Measurements from ENCODE around the gene LSAMP. TPM values are rescaled to one million over a fixed set of nuclear protein-coding genes. Genes with fewer than 3 reads are reported as not detected.

Gene LSAMP
- total and polyA plus RNA-seq, 2 of the 13 experiments (the other 11 are each of a cell fraction or from before 2014, with no cell fraction given), result not detected

DNA sequence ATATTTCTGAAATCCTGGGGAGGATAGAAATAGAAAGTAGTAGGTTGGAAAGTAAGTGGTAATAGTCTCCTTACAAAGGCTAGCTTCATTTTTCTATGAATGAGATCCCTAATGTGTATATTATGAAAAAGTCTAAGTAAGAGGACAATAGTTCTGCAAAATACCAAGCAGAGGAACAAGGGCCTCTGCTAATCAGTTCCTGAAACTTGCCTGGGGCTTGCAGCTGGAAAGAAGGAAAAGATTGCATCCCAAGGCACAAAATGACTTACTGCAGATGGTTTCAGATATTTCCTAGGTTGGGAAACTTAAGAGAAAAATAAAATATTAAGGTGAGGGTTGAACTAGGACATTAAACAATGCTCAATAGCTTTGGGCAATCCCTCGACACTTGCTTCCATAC is 528.4 kb downstream of the LSAMP start:
- intact Hi-C loops (cut with micrococcal nuclease; ENCODE audit: unreplicated experiment), result no loop called here
- CTCF ChIA-PET (ENCODE audit: low intra/inter-chr PET ratio, low total read pairs), result no interaction called here
- FAIRE-seq, result no peak

More for the DNA sequence above, 528.4 kb downstream of the LSAMP start:
- Histone ChIP-seq H3K9me3 (ENCODE audit: low read length) (no peaks in the 10 kb centered on the region), H4K20me1 (ENCODE audit: insufficient read depth, low read length) (no peaks in the 10 kb centered on the region), H3K27me3 (ENCODE audit: control insufficient read depth in 1 of 2, insufficient read depth in 2 of 2, low read length in 2 of 2) (no peaks in the 10 kb centered on the region), H3K4me1 (ENCODE audit: insufficient read depth, low read length) (no peaks in the 10 kb centered on the region), H3K4me3 (replicated peaks in 1 of 3; ENCODE audit: insufficient read depth in 1 of 3, low read depth in 2 of 3, low read length in 3 of 3) (no peak overlapping the region), H2AFZ (ENCODE audit: low read length) (no peak overlapping the region), H3K9ac (ENCODE audit: insufficient read depth, low read depth, low read length) (no peak overlapping the region), H3K27ac (ENCODE audit: extremely low read length, insufficient read depth, low read length) (no peak overlapping the region), H3K36me3 (replicated peaks in 1 of 2; ENCODE audit: control insufficient read depth in 1 of 2, insufficient read depth in 2 of 2, low read length in 2 of 2) (no peaks in the 10 kb centered on the region), H3K79me2 (ENCODE audit: insufficient read depth, low read length) (no peaks in the 10 kb centered on the region), H3K4me2 (ENCODE audit: low read depth, low read length) (no peak overlapping the region)
- no TSS peak for BruUV-seq (replicated peaks)
- no peak for DNase-seq (ENCODE audit: low spot score)
- no peak for ATAC-seq
- 24% methylated on average over 1 of the region's 1 CpG for WGBS (ENCODE audit: low lambda C conversion rate)
- in situ Hi-C loops (cut with HindIII; ENCODE audit: extremely low pct_ligation_motif_present, low pct_unique_long_range_greater_than_20kb), result no loop called here
- POLR2A ChIA-PET, result no interaction called here
- TF ChIP-seq ZBTB20 (CRISPR knock-in tag; IDR thresholded peaks at IDR 0.05; ENCODE audit: borderline replicate concordance, low read depth) (no peak), AKAP8 (CRISPR knock-in tag; IDR thresholded peaks at IDR 0.05) (no peak), ZSCAN30 (CRISPR knock-in tag; IDR thresholded peaks at IDR 0.05) (no peak), RARG (CRISPR knock-in tag; IDR thresholded peaks at IDR 0.05; ENCODE audit: low read depth) (no peak)
- TF ChIP-seq, protein P1, sequence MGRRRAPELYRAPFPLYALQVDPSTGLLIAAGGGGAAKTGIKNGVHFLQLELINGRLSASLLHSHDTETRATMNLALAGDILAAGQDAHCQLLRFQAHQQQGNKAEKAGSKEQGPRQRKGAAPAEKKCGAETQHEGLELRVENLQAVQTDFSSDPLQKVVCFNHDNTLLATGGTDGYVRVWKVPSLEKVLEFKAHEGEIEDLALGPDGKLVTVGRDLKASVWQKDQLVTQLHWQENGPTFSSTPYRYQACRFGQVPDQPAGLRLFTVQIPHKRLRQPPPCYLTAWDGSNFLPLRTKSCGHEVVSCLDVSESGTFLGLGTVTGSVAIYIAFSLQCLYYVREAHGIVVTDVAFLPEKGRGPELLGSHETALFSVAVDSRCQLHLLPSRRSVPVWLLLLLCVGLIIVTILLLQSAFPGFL (CRISPR knock-in tag; IDR thresholded peaks at IDR 0.05), result no peak
- TF ChIP-seq, protein P2, sequence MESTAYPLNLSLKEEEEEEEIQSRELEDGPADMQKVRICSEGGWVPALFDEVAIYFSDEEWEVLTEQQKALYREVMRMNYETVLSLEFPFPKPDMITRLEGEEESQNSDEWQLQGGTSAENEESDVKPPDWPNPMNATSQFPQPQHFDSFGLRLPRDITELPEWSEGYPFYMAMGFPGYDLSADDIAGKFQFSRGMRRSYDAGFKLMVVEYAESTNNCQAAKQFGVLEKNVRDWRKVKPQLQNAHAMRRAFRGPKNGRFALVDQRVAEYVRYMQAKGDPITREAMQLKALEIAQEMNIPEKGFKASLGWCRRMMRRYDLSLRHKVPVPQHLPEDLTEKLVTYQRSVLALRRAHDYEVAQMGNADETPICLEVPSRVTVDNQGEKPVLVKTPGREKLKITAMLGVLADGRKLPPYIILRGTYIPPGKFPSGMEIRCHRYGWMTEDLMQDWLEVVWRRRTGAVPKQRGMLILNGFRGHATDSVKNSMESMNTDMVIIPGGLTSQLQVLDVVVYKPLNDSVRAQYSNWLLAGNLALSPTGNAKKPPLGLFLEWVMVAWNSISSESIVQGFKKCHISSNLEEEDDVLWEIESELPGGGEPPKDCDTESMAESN (CRISPR knock-in tag; conservative IDR thresholded peaks at IDR 0.05), result no peak
- TF ChIP-seq, protein P3, sequence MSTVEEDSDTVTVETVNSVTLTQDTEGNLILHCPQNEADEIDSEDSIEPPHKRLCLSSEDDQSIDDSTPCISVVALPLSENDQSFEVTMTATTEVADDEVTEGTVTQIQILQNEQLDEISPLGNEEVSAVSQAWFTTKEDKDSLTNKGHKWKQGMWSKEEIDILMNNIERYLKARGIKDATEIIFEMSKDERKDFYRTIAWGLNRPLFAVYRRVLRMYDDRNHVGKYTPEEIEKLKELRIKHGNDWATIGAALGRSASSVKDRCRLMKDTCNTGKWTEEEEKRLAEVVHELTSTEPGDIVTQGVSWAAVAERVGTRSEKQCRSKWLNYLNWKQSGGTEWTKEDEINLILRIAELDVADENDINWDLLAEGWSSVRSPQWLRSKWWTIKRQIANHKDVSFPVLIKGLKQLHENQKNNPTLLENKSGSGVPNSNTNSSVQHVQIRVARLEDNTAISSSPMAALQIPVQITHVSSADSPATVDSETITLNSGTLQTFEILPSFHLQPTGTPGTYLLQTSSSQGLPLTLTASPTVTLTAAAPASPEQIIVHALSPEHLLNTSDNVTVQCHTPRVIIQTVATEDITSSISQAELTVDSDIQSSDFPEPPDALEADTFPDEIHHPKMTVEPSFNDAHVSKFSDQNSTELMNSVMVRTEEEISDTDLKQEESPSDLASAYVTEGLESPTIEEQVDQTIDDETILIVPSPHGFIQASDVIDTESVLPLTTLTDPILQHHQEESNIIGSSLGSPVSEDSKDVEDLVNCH (CRISPR knock-in tag; IDR thresholded peaks at IDR 0.05), result no peak

Data from HepG2 (cell line).